HL-60 (cell line): ENCODE data around the gene THPO.

Experiments used
- DNase-seq, 2 experiments: peaks; one replicate each; pipeline ENCODE4 v3.0.0-alpha.2; 2010 to 2020; ENCODE audit warnings: low read depth in 1 of 2, low spot score in 1 of 2
- H3K27ac ChIP-seq: fragments of 250-450 bp; sonication (Bioruptor Pico); replicated peaks from 2 replicates; pipeline ENCODE4 v1.5.1; 2020; ENCODE audit warnings: mild to moderate bottlenecking, moderate library complexity
- H3K27me3 ChIP-seq: fragments of 250-450 bp; sonication (Bioruptor Pico); 2 replicates; pipeline ENCODE4 v1.5.1; 2021; ENCODE audit warnings: mild to moderate bottlenecking, moderate library complexity; ENCODE audit not compliant: insufficient read depth, poor library complexity, severe bottlenecking
- H3K4me3 ChIP-seq: replicated peaks from 2 replicates; pipeline ENCODE4 v1.5.1; 2011; ENCODE audit warnings: mild to moderate bottlenecking, control low read depth, low read length; ENCODE audit not compliant: insufficient read depth
- CTCF ChIP-seq: IDR thresholded peaks from one replicate; pipeline ENCODE4 v1.5.1; 2011; ENCODE audit warnings: low read length, control low read depth, inconsistent platforms; ENCODE audit not compliant: insufficient read depth
- GABPA ChIP-seq: IDR thresholded peaks from 2 replicates; pipeline ENCODE4 v1.6.1; 2012; ENCODE audit warnings: low read depth
- POLR2AphosphoS5 ChIP-seq: IDR thresholded peaks from 2 replicates; pipeline ENCODE4 v1.6.1; 2012; ENCODE audit warnings: low read depth
- REST ChIP-seq: IDR thresholded peaks from 2 replicates; pipeline ENCODE4 v1.6.1; 2012; ENCODE audit warnings: low read depth; ENCODE audit not compliant: insufficient replicate concordance
- SPI1 ChIP-seq: IDR thresholded peaks from 2 replicates; pipeline ENCODE4 v1.6.1; 2012; ENCODE audit warnings: low read depth, mild to moderate bottlenecking, borderline replicate concordance

Gene THPO

GRCh38 chr3:184334470-184335158 lies 43.4 kb downstream of the THPO start:
- H3K27ac ChIP-seq, result no peak overlapping the region
- TF ChIP-seq REST, result no peak
- no peak for TF ChIP-seq GABPA
- TF ChIP-seq SPI1, result no peak
- no peak; the same call in 1 of the 2 replicates for TF ChIP-seq POLR2AphosphoS5
- DNase-seq, result no peak
- H3K4me3 ChIP-seq, result no peak overlapping the region
- no peaks in the 10 kb centered on the region for H3K27me3 ChIP-seq

GRCh38 chr3:184333700-184334099 lies 44.3 kb downstream of the THPO start:
- TF ChIP-seq GABPA (no peak), REST (no peak), POLR2AphosphoS5 (no peak), CTCF (no peak), SPI1 (no peak)
- Histone ChIP-seq H3K27me3 (no peaks in the 10 kb centered on the region), H3K4me3 (no peak overlapping the region), H3K27ac (no peak overlapping the region)
- no peak for DNase-seq

- H3K4me3 ChIP-seq, result no peak overlapping the region
- no peak overlapping the region for H3K27ac ChIP-seq
- TF ChIP-seq SPI1 (no peak), POLR2AphosphoS5 (no peak), REST (no peak), GABPA (no peak), CTCF (no peak)
These were observed 44.8 kb downstream of the THPO start for GRCh38 chr3:184333190-184333589.

More at GRCh38 chr3:184333190-184333589, 44.8 kb downstream of the THPO start:
- H3K27me3 ChIP-seq, result no peaks in the 10 kb centered on the region
- DNase-seq, result no peak
